HepG2 (cell line): ENCODE results near the gene EMC8. TPM values are rescaled to one million over a fixed set of nuclear protein-coding genes. Genes with fewer than 3 reads are reported as not detected.

Source experiments
- ARID3A ChIP-seq: IDR thresholded peaks from 2 replicates; pipeline ENCODE4 v1.6.1; 2012; ENCODE audit warnings: low read depth, low read length, improper control_type of control experiment
- MYNN ChIP-seq: sonication (generic); formaldehyde crosslinking; IDR thresholded peaks from 2 replicates; pipeline ENCODE4 v1.4.0; 2020; ENCODE audit warnings: mild to moderate bottlenecking, low read depth, missing genetic modification reagents
- SAP130 ChIP-seq: IDR thresholded peaks from 2 replicates; pipeline ENCODE4 v1.6.1; 2016; ENCODE audit warnings: low read depth
- ZFP90 ChIP-seq: sonication (generic); formaldehyde crosslinking; IDR thresholded peaks from 2 replicates; pipeline ENCODE4 v1.8.0; 2022; ENCODE audit warnings: missing genetic modification reagents, mild to moderate bottlenecking, inconsistent platforms, borderline replicate concordance
- ZNF704 ChIP-seq: sonication (generic); formaldehyde crosslinking; IDR thresholded peaks from 2 replicates; pipeline ENCODE4 v1.8.1; 2023; ENCODE audit warnings: mild to moderate bottlenecking, inconsistent platforms, moderate library complexity, missing genetic modification reagents, borderline replicate concordance
- ZNF839 ChIP-seq: sonication (generic); formaldehyde crosslinking; IDR thresholded peaks from 2 replicates; pipeline ENCODE4 v1.4.0; 2020; ENCODE audit warnings: missing genetic modification reagents, mild to moderate bottlenecking, borderline replicate concordance
- ZSCAN12 ChIP-seq: sonication (generic); formaldehyde crosslinking; IDR thresholded peaks from 2 replicates; pipeline ENCODE4 v1.9.0; 2021; ENCODE audit warnings: mild to moderate bottlenecking, missing genetic modification reagents
- polyA plus RNA-seq, 8 experiments: library from polyadenylated mRNA; depleted of rRNA in 3 of 8; stranded (reverse) in 7 of 8; unstranded in 1 of 8; fragments of >200 nt; fragmentation: Illumina TruSeq in 4 of 8; extraction: Trizol in 4 of 8; gene quantifications; 2 replicates each; pipeline versions ENCODE4 v1.2.1 to v1.2.3, GENCODE V29; 2011 to 2016; ENCODE audit warnings: low read depth in 4 of 8, missing spikeins in 1 of 8, mixed read lengths in 1 of 8; ENCODE audit not compliant: insufficient read depth in 1 of 8
- total RNA-seq, 5 experiments: library from RNA; depleted of rRNA; stranded (reverse); fragments of >200 nt; fragmentation: Illumina TruSeq; extraction: Trizol; gene quantifications; 2 replicates each; pipeline ENCODE4 v1.2.3, GENCODE V29; 2016; ENCODE audit warnings: low read depth in 1 of 5
- TF ChIP-seq, protein P1 (sequence below): sonication (generic); formaldehyde crosslinking; IDR thresholded peaks from 2 replicates; pipeline ENCODE4 v1.8.1; 2023; ENCODE audit warnings: mild to moderate bottlenecking, missing genetic modification reagents
- TF ChIP-seq, protein P2 (sequence below): sonication (generic); formaldehyde crosslinking; IDR thresholded peaks from 2 replicates; pipeline ENCODE4 v1.4.0; 2020; ENCODE audit warnings: missing genetic modification reagents

Gene EMC8
- total and polyA plus RNA-seq, 2 of the 13 experiments (the other 11 are each of a cell fraction or from before 2014, with no cell fraction given): 55.0 to 76.0 TPM

GRCh38 chr16:85735225-85735635, 64.1 kb downstream of the EMC8 start (continued):
- TF ChIP-seq, protein P1, sequence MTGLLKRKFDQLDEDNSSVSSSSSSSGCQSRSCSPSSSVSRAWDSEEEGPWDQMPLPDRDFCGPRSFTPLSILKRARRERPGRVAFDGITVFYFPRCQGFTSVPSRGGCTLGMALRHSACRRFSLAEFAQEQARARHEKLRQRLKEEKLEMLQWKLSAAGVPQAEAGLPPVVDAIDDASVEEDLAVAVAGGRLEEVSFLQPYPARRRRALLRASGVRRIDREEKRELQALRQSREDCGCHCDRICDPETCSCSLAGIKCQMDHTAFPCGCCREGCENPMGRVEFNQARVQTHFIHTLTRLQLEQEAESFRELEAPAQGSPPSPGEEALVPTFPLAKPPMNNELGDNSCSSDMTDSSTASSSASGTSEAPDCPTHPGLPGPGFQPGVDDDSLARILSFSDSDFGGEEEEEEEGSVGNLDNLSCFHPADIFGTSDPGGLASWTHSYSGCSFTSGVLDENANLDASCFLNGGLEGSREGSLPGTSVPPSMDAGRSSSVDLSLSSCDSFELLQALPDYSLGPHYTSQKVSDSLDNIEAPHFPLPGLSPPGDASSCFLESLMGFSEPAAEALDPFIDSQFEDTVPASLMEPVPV (CRISPR knock-in tag): no peak
- TF ChIP-seq ZSCAN12 (no peak), ZNF704 (no peak), ZNF839 (CRISPR knock-in tag) (no peak), ARID3A (no peak), MYNN (no peak), ZFP90 (no peak), SAP130 (0 out of 2 replicates have a peak, but pooled peaks have one; percentile 7)
- TF ChIP-seq, protein P2, sequence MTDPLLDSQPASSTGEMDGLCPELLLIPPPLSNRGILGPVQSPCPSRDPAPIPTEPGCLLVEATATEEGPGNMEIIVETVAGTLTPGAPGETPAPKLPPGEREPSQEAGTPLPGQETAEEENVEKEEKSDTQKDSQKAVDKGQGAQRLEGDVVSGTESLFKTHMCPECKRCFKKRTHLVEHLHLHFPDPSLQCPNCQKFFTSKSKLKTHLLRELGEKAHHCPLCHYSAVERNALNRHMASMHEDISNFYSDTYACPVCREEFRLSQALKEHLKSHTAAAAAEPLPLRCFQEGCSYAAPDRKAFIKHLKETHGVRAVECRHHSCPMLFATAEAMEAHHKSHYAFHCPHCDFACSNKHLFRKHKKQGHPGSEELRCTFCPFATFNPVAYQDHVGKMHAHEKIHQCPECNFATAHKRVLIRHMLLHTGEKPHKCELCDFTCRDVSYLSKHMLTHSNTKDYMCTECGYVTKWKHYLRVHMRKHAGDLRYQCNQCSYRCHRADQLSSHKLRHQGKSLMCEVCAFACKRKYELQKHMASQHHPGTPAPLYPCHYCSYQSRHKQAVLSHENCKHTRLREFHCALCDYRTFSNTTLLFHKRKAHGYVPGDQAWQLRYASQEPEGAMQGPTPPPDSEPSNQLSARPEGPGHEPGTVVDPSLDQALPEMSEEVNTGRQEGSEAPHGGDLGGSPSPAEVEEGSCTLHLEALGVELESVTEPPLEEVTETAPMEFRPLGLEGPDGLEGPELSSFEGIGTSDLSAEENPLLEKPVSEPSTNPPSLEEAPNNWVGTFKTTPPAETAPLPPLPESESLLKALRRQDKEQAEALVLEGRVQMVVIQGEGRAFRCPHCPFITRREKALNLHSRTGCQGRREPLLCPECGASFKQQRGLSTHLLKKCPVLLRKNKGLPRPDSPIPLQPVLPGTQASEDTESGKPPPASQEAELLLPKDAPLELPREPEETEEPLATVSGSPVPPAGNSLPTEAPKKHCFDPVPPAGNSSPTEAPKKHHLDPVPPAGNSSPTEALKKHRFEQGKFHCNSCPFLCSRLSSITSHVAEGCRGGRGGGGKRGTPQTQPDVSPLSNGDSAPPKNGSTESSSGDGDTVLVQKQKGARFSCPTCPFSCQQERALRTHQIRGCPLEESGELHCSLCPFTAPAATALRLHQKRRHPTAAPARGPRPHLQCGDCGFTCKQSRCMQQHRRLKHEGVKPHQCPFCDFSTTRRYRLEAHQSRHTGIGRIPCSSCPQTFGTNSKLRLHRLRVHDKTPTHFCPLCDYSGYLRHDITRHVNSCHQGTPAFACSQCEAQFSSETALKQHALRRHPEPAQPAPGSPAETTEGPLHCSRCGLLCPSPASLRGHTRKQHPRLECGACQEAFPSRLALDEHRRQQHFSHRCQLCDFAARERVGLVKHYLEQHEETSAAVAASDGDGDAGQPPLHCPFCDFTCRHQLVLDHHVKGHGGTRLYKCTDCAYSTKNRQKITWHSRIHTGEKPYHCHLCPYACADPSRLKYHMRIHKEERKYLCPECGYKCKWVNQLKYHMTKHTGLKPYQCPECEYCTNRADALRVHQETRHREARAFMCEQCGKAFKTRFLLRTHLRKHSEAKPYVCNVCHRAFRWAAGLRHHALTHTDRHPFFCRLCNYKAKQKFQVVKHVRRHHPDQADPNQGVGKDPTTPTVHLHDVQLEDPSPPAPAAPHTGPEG: no peak
